Endothelial cell of umbilical vein (primary cell): ENCODE measurements around the gene GTF2F1. TPM values are rescaled to one million over a fixed set of nuclear protein-coding genes. Genes with fewer than 3 reads are reported as not detected.

Experiments
- BruUV-seq: library from RNA; stranded (reverse); fragments of 400-500 nt; replicated peaks from 2 replicates; lab custom pipeline; 2021; lab: Mats Ljungman, UMichigan
- CTCF ChIA-PET: fragments of 300-600, 350-600 bp; sonication (Branson Sonifier 250); formaldehyde crosslinking; loops from one replicate; lab custom pipeline; 2021; ENCODE audit warnings: antibody characterized with exemption, inconsistent platforms; lab: Charles Lee
- POLR2A ChIA-PET: fragments of 300-600, 350-600 bp; sonication (Branson Sonifier 250); formaldehyde crosslinking; loops from one replicate; lab custom pipeline; 2021; ENCODE audit warnings: antibody characterized with exemption, inconsistent platforms; lab: Charles Lee
- DNase-seq: peaks from one replicate; pipeline ENCODE4 v3.0.0-alpha.2; 2011; ENCODE audit warnings: low read depth, low spot score
- FAIRE-seq: peaks from 2 replicates; lab custom pipeline; 2011; peaks lifted over from hg19 to GRCh38; lab: Jason Lieb, UNC
- H2AFZ ChIP-seq: 2 replicates; pipeline ENCODE4 v1.6.0; 2012; ENCODE audit warnings: low read depth, low read length, control low read depth, inconsistent platforms
- H3K27ac ChIP-seq: 2 replicates; pipeline ENCODE4 v1.5.1; 2011; ENCODE audit warnings: low read depth, mild to moderate bottlenecking, control low read depth, low read length, moderate library complexity; ENCODE audit not compliant: insufficient read depth
- H3K27me3 ChIP-seq, 2 experiments: 2 replicates each; pipeline versions ENCODE4 v1.6.0 to v1.6.1; 2011; ENCODE audit warnings: low read length in 2 of 2, mixed read lengths in 1 of 2; ENCODE audit not compliant: control insufficient read depth in 2 of 2, insufficient read depth in 2 of 2
- H3K36me3 ChIP-seq, 2 experiments: 2 replicates in 1 of 2; 3 replicates in 1 of 2; pipeline ENCODE4 v1.5.1; 2011; ENCODE audit warnings: low read length in 2 of 2, mild to moderate bottlenecking in 1 of 2, moderate library complexity in 1 of 2; ENCODE audit not compliant: control insufficient read depth in 2 of 2, insufficient read depth in 2 of 2; ENCODE audit errors: extremely low read depth in 1 of 2
- H3K4me1 ChIP-seq: 3 replicates; pipeline ENCODE4 v1.5.1; 2011; ENCODE audit warnings: mild to moderate bottlenecking, low read length; ENCODE audit not compliant: control insufficient read depth, insufficient read depth; ENCODE audit errors: extremely low read depth
- H3K4me2 ChIP-seq: 2 replicates; pipeline ENCODE4 v1.6.1; 2011; ENCODE audit warnings: low read length, control low read depth, mixed read lengths; ENCODE audit not compliant: insufficient read depth
- H3K4me3 ChIP-seq, 3 experiments: fragments of 200-600 bp in 1 of 3; sonication (generic), shearing (Covaris generic) in 1 of 3; replicated peaks in 1 of 3; 2 replicates each; pipeline ENCODE4 v1.5.1; 2011 to 2016; ENCODE audit warnings: control low read depth in 3 of 3, low read length in 3 of 3, mild to moderate bottlenecking in 2 of 3, inconsistent platforms in 1 of 3, low read depth in 1 of 3, moderate library complexity in 1 of 3; ENCODE audit not compliant: insufficient read depth in 1 of 3
- H3K79me2 ChIP-seq: 2 replicates; pipeline ENCODE4 v1.6.0; 2012; ENCODE audit warnings: low read length, inconsistent platforms; ENCODE audit not compliant: control insufficient read depth, insufficient read depth
- H3K9ac ChIP-seq: replicated peaks from 2 replicates; pipeline ENCODE3; 2011; ENCODE audit warnings: low read length, control low read depth; ENCODE audit not compliant: insufficient read depth; ENCODE audit errors: extremely low read depth
- H3K9me1 ChIP-seq: replicated peaks from 3 replicates; pipeline ENCODE4 v1.6.0; 2011; ENCODE audit warnings: mild to moderate bottlenecking, low read length; ENCODE audit not compliant: control insufficient read depth, insufficient read depth; ENCODE audit errors: extremely low read depth
- H3K9me3 ChIP-seq: replicated peaks from 2 replicates; pipeline ENCODE4 v1.5.1; 2012; ENCODE audit warnings: low read length, inconsistent platforms; ENCODE audit not compliant: control insufficient read depth, insufficient read depth
- H4K20me1 ChIP-seq: replicated peaks from 2 replicates; pipeline ENCODE3; 2011; ENCODE audit warnings: mild to moderate bottlenecking, low read length; ENCODE audit not compliant: control insufficient read depth, insufficient read depth; ENCODE audit errors: extremely low read depth
- EZH2 ChIP-seq: IDR thresholded peaks from 2 replicates; pipeline ENCODE4 v1.6.1; 2012; ENCODE audit warnings: borderline replicate concordance, low read depth, mild to moderate bottlenecking, moderate library complexity, low read length, inconsistent platforms; ENCODE audit not compliant: severe bottlenecking
- FOS ChIP-seq: IDR thresholded peaks from 2 replicates; pipeline ENCODE4 v1.6.1; 2011; ENCODE audit warnings: mild to moderate bottlenecking, low read length, moderate library complexity, borderline replicate concordance; ENCODE audit not compliant: insufficient read depth
- GATA2 ChIP-seq: IDR thresholded peaks from 2 replicates; pipeline ENCODE4 v1.7.0; 2011; ENCODE audit warnings: low read depth, mild to moderate bottlenecking, moderate library complexity, mixed read lengths, low read length; ENCODE audit not compliant: insufficient read length, insufficient read depth
- JUN ChIP-seq: IDR thresholded peaks from 2 replicates; pipeline ENCODE4 v1.6.1; 2011; ENCODE audit warnings: borderline replicate concordance, low read depth; ENCODE audit not compliant: insufficient read length, insufficient read depth
- MAX ChIP-seq: IDR thresholded peaks from 2 replicates; pipeline ENCODE4 v1.6.1; 2011; ENCODE audit not compliant: insufficient read depth, insufficient read length
- MYC ChIP-seq: IDR thresholded peaks from one replicate; pipeline ENCODE4 v1.6.1; 2011; ENCODE audit warnings: mild to moderate bottlenecking, low read depth, low read length
- POLR2A ChIP-seq: IDR thresholded peaks from 2 replicates; pipeline ENCODE4 v1.6.1; 2012; ENCODE audit warnings: low read depth, mild to moderate bottlenecking, control low read depth, low read length
- POLR2AphosphoS5 ChIP-seq: IDR thresholded peaks from 2 replicates; pipeline ENCODE4 v1.6.1; 2012; ENCODE audit warnings: low read depth, mild to moderate bottlenecking, control low read depth, low read length, moderate library complexity; ENCODE audit not compliant: insufficient read depth
- dilution Hi-C: fragments of 300-500 bp; cut with MboI; formaldehyde crosslinking; loops from one replicate; pipeline ENCODE4 v1.15.0; 2019; ENCODE audit warnings: low sequenced_read_pairs; ENCODE audit not compliant: extremely low pct_ligation_motif_present
- intact Hi-C: fragments of 100-400 bp; cut with micrococcal nuclease; formaldehyde crosslinking; loops from one replicate; pipeline ENCODE4 v1.10.0; 2022
- polyA plus RNA-seq, 4 experiments: library from polyadenylated mRNA; depleted of rRNA in 3 of 4; stranded (reverse) in 3 of 4; unstranded in 1 of 4; fragments of >200 nt; gene quantifications; 2 replicates each; pipeline versions ENCODE4 v1.2.1 to v1.2.3, GENCODE V29; 2011 to 2012; ENCODE audit warnings: missing spikeins in 1 of 4
- total RNA-seq: library from RNA; stranded (reverse); gene quantifications from 2 replicates; pipeline ENCODE4 v1.2.3, GENCODE V29; 2021
- TF ChIP-seq, protein P1 (sequence below), 2 donors: IDR thresholded peaks; 1 replicate in 1 of 2; 2 replicates in 1 of 2; pipeline ENCODE4 v1.5.1; 2011; ENCODE audit warnings: low read length in 2 of 2, mild to moderate bottlenecking in 2 of 2, moderate library complexity in 2 of 2, control low read depth in 1 of 2, inconsistent platforms in 1 of 2, low read depth in 1 of 2; ENCODE audit not compliant: insufficient read depth in 1 of 2; ENCODE audit errors: extremely low read depth in 1 of 2

Gene GTF2F1
- total and polyA plus RNA-seq, 2 donors (not counting 3 experiments of a cell fraction or from before 2014, with no cell fraction given), result 44.8 to 56.4 TPM

- TF ChIP-seq EZH2 (no peak), POLR2A (no peak), JUN (no peak), POLR2AphosphoS5 (no peak), FOS (no peak), GATA2 (no peak), MYC (no peak), MAX (no peak)
- TF ChIP-seq, protein P1, sequence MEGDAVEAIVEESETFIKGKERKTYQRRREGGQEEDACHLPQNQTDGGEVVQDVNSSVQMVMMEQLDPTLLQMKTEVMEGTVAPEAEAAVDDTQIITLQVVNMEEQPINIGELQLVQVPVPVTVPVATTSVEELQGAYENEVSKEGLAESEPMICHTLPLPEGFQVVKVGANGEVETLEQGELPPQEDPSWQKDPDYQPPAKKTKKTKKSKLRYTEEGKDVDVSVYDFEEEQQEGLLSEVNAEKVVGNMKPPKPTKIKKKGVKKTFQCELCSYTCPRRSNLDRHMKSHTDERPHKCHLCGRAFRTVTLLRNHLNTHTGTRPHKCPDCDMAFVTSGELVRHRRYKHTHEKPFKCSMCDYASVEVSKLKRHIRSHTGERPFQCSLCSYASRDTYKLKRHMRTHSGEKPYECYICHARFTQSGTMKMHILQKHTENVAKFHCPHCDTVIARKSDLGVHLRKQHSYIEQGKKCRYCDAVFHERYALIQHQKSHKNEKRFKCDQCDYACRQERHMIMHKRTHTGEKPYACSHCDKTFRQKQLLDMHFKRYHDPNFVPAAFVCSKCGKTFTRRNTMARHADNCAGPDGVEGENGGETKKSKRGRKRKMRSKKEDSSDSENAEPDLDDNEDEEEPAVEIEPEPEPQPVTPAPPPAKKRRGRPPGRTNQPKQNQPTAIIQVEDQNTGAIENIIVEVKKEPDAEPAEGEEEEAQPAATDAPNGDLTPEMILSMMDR (IDR thresholded peaks at IDR 0.05; ENCODE audit: extremely low read depth in 1 of 2, insufficient read depth in 1 of 2, low read depth in 1 of 2, low read length in 2 of 2), result no peak
- no peak overlapping the region for H3K9ac ChIP-seq
- BruUV-seq, result no TSS peak
- H3K4me1 ChIP-seq, result no peaks in the 10 kb centered on the region
- no peaks in the 10 kb centered on the region for H4K20me1 ChIP-seq
- no peaks in the 10 kb centered on the region for H3K9me1 ChIP-seq
- FAIRE-seq (no peak), DNase-seq (no peak)
- H2AFZ ChIP-seq, result no peak overlapping the region
- H3K4me2 ChIP-seq, result no peak overlapping the region
- dilution Hi-C loops, result no loop called here
- ChIA-PET CTCF (interaction anchor here (0.8 to 4.2 kb wide), 8 partner anchors 9 to 365 kb away, joined by 3 to 55 read pairs (median 4); partner anchors contain the start of gene CLPP), POLR2A (no interaction called here)
- H3K27me3 ChIP-seq, result no peaks in the 10 kb centered on the region
- no peaks in the 10 kb centered on the region for H3K9me3 ChIP-seq
- H3K4me3 ChIP-seq, result no peak overlapping the region
- H3K79me2 ChIP-seq, result no peaks in the 10 kb centered on the region
- intact Hi-C loops, result no loop called here
- no peak overlapping the region for H3K27ac ChIP-seq
- H3K36me3 ChIP-seq, result no peaks in the 10 kb centered on the region
These were observed 40.4 kb downstream of the GTF2F1 start for GRCh38 chr19:6352381-6353165.
